Measurements from ENCODE around the gene ATP11B.

The ATP11B gene

DNA sequence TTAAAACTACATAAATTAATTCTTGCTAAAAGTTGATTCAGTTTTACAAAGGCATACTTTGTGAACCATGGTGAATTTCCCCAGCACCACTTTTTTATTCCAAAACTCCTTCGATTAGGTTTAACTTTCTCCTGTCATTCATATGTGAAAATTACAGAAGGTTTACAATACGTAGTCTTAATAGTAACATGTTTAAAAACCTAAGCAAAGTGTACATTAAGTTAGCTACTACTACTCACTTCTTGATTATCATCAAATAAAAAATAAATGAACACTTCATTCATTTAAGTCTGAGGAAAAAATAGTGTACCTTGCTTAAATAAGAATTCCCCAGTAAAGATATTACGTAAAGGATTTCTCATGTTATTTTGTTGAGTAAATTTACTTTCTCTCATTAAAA lies 148.4 kb downstream of the ATP11B start:
- H3K4me3 ChIP-seq (ENCODE audit: low read depth, low read length): no peak overlapping the region
- no peak for DNase-seq (ENCODE audit: low read depth)
- TF ChIP-seq, protein P1, sequence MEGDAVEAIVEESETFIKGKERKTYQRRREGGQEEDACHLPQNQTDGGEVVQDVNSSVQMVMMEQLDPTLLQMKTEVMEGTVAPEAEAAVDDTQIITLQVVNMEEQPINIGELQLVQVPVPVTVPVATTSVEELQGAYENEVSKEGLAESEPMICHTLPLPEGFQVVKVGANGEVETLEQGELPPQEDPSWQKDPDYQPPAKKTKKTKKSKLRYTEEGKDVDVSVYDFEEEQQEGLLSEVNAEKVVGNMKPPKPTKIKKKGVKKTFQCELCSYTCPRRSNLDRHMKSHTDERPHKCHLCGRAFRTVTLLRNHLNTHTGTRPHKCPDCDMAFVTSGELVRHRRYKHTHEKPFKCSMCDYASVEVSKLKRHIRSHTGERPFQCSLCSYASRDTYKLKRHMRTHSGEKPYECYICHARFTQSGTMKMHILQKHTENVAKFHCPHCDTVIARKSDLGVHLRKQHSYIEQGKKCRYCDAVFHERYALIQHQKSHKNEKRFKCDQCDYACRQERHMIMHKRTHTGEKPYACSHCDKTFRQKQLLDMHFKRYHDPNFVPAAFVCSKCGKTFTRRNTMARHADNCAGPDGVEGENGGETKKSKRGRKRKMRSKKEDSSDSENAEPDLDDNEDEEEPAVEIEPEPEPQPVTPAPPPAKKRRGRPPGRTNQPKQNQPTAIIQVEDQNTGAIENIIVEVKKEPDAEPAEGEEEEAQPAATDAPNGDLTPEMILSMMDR (IDR thresholded peaks at IDR 0.05; ENCODE audit: low read depth, low read length, missing control alignments): no peak

- no peak overlapping the region for H3K4me3 ChIP-seq (ENCODE audit: low read depth, low read length)
- no peak for DNase-seq (ENCODE audit: low read depth)
- TF ChIP-seq, protein P1 (IDR thresholded peaks at IDR 0.05; ENCODE audit: low read depth, low read length, missing control alignments): no peak
Observed at GRCh38 chr3:182947888-182948287, 154.6 kb downstream of the ATP11B start.

DNA sequence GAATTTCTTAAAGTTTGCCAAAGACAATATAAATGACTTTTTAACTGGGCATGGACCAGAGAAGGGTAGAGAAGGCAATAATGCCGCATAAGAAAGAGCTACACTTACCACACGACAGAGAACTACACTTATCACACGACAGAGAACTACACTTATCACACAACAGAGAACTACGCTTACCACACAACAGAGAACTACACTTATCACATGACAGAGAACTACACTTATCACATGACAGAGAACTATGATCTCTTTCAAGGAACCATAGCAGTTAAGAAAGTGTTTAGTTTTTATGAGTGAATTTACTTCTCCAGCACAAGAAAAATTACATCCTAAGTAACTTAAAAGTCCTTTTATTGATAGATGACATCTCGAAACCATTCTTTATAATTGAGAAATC lies 155.0 kb downstream of the ATP11B start:
- DNase-seq (ENCODE audit: low read depth): no peak
- TF ChIP-seq, protein P1 (IDR thresholded peaks at IDR 0.05; ENCODE audit: low read depth, low read length, missing control alignments): no peak
- H3K4me3 ChIP-seq (ENCODE audit: low read depth, low read length): no peak overlapping the region

DNA sequence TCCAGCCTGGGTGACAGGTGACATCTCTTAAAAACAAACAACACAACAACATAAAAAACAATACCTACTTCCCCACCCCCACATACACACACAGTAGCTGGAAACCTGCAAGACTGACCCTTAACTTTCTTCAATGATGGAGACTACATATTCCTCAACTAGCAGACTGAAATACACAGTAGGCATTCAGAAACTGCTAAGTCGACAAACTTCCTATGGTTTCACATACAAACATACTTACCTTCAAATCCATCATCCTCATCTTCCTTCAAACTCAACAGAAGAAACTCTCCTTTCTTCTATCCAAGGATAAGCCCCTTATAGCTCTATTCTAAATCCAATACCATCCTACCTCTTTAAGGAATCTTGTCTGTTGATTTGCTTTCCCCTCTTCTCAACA lies 156.4 kb downstream of the ATP11B start:
- TF ChIP-seq, protein P1 (IDR thresholded peaks at IDR 0.05; ENCODE audit: low read depth, low read length, missing control alignments): no peak
- DNase-seq (ENCODE audit: low read depth): no peak
- no peak overlapping the region for H3K4me3 ChIP-seq (ENCODE audit: low read depth, low read length)

DNA sequence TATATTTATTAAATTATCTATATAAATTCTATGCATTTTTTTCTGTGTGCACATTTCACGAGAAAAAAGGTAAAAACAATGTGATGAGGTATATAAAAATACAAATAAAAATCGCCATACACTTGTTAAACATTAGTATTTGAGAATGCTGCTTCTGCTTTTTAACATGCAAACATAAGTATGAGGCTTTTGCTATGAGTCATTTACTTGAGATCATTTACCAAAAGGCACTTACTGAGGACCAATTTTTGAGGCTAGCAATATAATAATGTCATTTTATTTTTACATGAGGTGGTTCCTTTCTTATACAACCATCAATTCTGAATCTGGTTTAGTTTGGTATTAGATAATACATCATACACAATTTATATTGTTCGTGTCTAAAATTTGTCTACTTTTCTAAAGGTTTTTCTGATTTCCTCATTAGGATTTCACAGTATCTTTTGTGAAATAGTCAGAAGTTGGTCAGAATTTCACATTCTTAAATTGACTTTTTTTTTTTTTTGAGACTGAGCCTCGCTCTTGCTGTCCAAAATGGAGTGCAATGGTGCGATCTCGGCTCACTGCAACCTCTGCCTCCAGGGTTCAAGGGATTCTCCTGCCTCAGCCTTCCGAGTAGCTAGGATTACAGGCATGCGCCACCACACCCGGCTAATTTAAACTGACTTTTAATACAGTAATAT lies 161.4 kb downstream of the ATP11B start:
- TF ChIP-seq, protein P1 (IDR thresholded peaks at IDR 0.05; ENCODE audit: low read depth, low read length, missing control alignments): no peak
- DNase-seq (ENCODE audit: low read depth): no peak
- no peak overlapping the region for H3K4me3 ChIP-seq (ENCODE audit: low read depth, low read length)

- no peak for DNase-seq (ENCODE audit: low read depth)
- TF ChIP-seq, protein P1 (IDR thresholded peaks at IDR 0.05; ENCODE audit: low read depth, low read length, missing control alignments): no peak
- no peak overlapping the region for H3K4me3 ChIP-seq (ENCODE audit: low read depth, low read length)
Observed at GRCh38 chr3:182957226-182957625, 163.9 kb downstream of the ATP11B start.

DNA sequence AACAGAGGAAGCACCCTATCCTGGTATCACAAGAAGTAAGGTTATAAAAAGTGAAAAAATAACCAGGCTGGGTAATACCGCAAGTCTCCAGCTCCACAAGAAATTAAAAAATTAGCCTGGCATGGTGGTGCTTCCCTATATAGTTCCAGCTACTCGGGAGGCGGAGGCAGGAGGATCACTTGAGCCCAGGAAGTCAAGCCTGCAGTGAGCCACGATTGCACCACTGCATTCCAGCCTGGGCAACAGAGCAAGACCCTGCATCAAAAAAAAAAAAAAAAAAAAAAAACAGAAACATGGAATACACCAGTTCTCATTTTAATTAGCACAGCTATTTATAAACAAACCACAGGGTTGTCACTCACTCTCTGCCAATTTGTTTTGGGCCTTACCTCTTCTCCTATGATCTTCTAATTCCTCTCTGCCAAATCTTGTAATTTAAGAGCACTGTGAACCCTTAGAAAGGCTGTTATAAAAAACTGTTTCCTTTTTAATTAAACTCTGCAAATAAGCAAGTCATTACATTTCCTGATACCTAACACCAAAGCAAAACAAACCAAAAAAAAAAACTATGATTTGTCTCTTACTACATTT lies 164.5 kb downstream of the ATP11B start:
- H3K4me3 ChIP-seq (ENCODE audit: low read depth, low read length): no peak overlapping the region

More for the DNA sequence above, 164.5 kb downstream of the ATP11B start:
- TF ChIP-seq, protein P1 (IDR thresholded peaks at IDR 0.05; ENCODE audit: low read depth, low read length, missing control alignments): no peak
- no peak for DNase-seq (ENCODE audit: low read depth)
